ENCODE data around the gene PEX19.

Gene PEX19

DNA sequence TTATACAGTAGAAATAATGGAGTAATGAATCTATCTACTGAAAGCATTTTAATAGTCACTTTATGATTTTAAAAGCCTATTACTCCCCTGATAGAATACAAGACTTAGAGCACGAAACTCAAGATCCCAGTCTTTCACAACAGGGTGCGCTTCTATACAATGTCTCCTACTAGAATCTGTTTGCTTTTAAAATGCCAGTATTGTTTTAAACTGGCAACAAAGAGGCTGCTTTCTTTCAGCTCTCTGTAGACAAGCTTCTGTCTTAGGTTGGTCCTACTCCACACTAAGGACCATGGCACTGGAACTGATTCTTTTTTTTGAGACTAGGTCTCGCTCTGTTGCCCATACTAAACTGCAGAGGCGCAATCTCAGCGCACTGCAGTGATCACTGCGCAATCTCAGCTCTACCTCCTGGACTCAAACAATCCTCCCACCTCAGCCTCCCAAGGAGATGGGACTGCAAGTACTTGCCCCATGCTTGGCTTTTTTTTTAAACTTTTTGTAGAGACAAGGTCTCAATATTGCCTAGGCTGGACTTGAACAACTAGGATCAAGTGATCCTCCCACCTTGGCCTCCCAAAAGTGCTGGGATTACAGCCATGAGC, 27.4 kb downstream of the PEX19 start:
- H3K4me3 ChIP-seq (replicated peaks; ENCODE audit: insufficient read depth, low read length) = no peak overlapping the region
- H3K27me3 ChIP-seq (ENCODE audit: insufficient read depth, poor library complexity, severe bottlenecking) = no peaks in the 10 kb centered on the region
- no peak overlapping the region for H3K27ac ChIP-seq (replicated peaks)
- no peak for DNase-seq (ENCODE audit: low read depth in 1 of 2, low spot score in 1 of 2)
- TF ChIP-seq, protein P1, sequence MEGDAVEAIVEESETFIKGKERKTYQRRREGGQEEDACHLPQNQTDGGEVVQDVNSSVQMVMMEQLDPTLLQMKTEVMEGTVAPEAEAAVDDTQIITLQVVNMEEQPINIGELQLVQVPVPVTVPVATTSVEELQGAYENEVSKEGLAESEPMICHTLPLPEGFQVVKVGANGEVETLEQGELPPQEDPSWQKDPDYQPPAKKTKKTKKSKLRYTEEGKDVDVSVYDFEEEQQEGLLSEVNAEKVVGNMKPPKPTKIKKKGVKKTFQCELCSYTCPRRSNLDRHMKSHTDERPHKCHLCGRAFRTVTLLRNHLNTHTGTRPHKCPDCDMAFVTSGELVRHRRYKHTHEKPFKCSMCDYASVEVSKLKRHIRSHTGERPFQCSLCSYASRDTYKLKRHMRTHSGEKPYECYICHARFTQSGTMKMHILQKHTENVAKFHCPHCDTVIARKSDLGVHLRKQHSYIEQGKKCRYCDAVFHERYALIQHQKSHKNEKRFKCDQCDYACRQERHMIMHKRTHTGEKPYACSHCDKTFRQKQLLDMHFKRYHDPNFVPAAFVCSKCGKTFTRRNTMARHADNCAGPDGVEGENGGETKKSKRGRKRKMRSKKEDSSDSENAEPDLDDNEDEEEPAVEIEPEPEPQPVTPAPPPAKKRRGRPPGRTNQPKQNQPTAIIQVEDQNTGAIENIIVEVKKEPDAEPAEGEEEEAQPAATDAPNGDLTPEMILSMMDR (IDR thresholded peaks at IDR 0.05; ENCODE audit: insufficient read depth, low read length) = no peak
- TF ChIP-seq GABPA (IDR thresholded peaks at IDR 0.05; ENCODE audit: low read depth) (no peak), POLR2AphosphoS5 (IDR thresholded peaks at IDR 0.05; ENCODE audit: low read depth) (no peak), SPI1 (IDR thresholded peaks at IDR 0.05; ENCODE audit: borderline replicate concordance, low read depth) (no peak)
- TF ChIP-seq, protein P2, sequence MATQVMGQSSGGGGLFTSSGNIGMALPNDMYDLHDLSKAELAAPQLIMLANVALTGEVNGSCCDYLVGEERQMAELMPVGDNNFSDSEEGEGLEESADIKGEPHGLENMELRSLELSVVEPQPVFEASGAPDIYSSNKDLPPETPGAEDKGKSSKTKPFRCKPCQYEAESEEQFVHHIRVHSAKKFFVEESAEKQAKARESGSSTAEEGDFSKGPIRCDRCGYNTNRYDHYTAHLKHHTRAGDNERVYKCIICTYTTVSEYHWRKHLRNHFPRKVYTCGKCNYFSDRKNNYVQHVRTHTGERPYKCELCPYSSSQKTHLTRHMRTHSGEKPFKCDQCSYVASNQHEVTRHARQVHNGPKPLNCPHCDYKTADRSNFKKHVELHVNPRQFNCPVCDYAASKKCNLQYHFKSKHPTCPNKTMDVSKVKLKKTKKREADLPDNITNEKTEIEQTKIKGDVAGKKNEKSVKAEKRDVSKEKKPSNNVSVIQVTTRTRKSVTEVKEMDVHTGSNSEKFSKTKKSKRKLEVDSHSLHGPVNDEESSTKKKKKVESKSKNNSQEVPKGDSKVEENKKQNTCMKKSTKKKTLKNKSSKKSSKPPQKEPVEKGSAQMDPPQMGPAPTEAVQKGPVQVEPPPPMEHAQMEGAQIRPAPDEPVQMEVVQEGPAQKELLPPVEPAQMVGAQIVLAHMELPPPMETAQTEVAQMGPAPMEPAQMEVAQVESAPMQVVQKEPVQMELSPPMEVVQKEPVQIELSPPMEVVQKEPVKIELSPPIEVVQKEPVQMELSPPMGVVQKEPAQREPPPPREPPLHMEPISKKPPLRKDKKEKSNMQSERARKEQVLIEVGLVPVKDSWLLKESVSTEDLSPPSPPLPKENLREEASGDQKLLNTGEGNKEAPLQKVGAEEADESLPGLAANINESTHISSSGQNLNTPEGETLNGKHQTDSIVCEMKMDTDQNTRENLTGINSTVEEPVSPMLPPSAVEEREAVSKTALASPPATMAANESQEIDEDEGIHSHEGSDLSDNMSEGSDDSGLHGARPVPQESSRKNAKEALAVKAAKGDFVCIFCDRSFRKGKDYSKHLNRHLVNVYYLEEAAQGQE (IDR thresholded peaks at IDR 0.05; ENCODE audit: insufficient replicate concordance, low read depth) = no peak

DNA sequence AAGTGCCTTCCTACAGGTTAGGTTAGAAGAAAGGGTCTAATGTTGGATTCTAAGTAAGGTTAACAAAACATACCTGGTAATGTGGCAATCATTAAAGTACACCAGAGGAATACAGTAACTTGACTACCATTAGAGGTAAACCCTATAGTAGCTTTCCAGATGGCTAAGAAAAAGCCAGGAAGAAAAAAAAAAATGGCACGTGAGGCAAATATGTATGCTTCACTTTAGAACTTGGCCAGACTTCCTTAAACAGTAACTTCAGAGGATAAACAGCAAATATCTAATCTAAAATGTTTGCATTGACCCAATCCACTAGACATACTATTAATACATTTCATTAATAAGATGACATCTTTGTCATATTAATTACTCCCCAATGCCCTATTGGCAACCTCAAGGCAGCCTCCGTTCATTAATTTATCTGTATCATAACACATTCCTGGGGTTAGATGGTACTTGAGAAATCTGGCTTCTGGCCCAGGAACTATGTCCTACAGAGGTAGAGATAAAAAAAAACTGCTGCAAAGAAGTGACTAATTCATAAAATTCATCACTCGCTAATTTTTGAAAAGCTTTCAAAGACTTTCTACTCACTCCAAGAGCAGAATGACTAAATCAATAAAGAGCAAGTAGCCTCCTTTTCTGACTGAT, 28.4 kb downstream of the PEX19 start:
- H3K27ac ChIP-seq (replicated peaks) = no peak overlapping the region
- DNase-seq (ENCODE audit: low read depth in 1 of 2, low spot score in 1 of 2) = no peak
- TF ChIP-seq GABPA (IDR thresholded peaks at IDR 0.05; ENCODE audit: low read depth) (no peak), SPI1 (IDR thresholded peaks at IDR 0.05; ENCODE audit: borderline replicate concordance, low read depth) (no peak), POLR2AphosphoS5 (IDR thresholded peaks at IDR 0.05; ENCODE audit: low read depth) (no peak)
- TF ChIP-seq, protein P1 (IDR thresholded peaks at IDR 0.05; ENCODE audit: insufficient read depth, low read length) = no peak
- TF ChIP-seq, protein P2 (IDR thresholded peaks at IDR 0.05; ENCODE audit: insufficient replicate concordance, low read depth) = no peak
- no peak overlapping the region for H3K4me3 ChIP-seq (replicated peaks; ENCODE audit: insufficient read depth, low read length)
- no peaks in the 10 kb centered on the region for H3K27me3 ChIP-seq (ENCODE audit: insufficient read depth, poor library complexity, severe bottlenecking)

DNA sequence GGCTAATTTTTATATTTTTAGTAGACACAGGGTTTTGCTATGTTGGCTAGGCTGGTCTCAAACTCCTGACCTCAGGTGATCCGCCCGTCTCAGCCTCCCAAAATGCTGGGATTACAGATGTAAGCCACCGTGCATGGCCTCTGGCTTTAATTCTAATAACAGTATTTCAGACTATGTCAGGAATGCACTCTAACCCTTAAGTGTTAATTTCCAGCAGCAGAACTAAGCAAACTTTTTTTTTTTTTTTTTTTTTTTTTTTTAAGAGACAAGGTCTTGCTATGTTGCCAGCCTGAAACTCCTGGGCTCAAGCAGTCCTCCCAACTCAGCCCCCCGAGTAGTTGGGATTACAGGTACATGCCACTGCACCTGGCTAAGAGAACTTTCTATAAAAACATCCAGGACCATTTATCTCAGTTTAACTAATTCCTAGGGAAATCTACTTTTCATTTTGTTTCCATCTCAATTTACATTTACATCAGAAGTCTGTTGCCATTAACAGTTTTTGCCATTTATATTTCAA, 29.1 kb downstream of the PEX19 start:
- Histone ChIP-seq H3K27me3 (ENCODE audit: insufficient read depth, poor library complexity, severe bottlenecking) (no peaks in the 10 kb centered on the region), H3K27ac (replicated peaks) (no peak overlapping the region), H3K4me3 (replicated peaks; ENCODE audit: insufficient read depth, low read length) (no peak overlapping the region)
- TF ChIP-seq POLR2AphosphoS5 (IDR thresholded peaks at IDR 0.05; ENCODE audit: low read depth) = no peak
- TF ChIP-seq GABPA (IDR thresholded peaks at IDR 0.05; ENCODE audit: low read depth) = no peak
- no peak for TF ChIP-seq SPI1 (IDR thresholded peaks at IDR 0.05; ENCODE audit: borderline replicate concordance, low read depth)
- TF ChIP-seq, protein P2 (IDR thresholded peaks at IDR 0.05; ENCODE audit: insufficient replicate concordance, low read depth) = no peak
- TF ChIP-seq, protein P1 (IDR thresholded peaks at IDR 0.05; ENCODE audit: insufficient read depth, low read length) = no peak
- DNase-seq (ENCODE audit: low read depth in 1 of 2, low spot score in 1 of 2) = no peak

All from HL-60 (cell line).